HG03108 (cell line): Measurements from ENCODE around the gene RBX1.
"Not testable (repeated sequence)": the region's sequence is repeated elsewhere in the genome, so short reads cannot be mapped to it uniquely, and the experiment has no call there.

Experiments
- ATAC-seq: cut with Tn5 transposase; IDR thresholded peaks from one replicate; pipeline ENCODE4 v1.9.1; 2021; ENCODE audit warnings: moderate library complexity; ENCODE audit not compliant: unreplicated experiment

The RBX1 gene

GRCh38 chr22:40967111-40967760 lies 16.1 kb downstream of the RBX1 start:
- ATAC-seq = no peak

GRCh38 chr22:40972587-40972986 lies 21.4 kb downstream of the RBX1 start:
- ATAC-seq = no peak

- ATAC-seq = no peak
Measured at GRCh38 chr22:40973144-40973543, 22.0 kb downstream of the RBX1 start.

- no peak for ATAC-seq
Measured at GRCh38 chr22:40975366-40975765, 24.2 kb downstream of the RBX1 start.

GRCh38 chr22:40976866-40977700 lies 25.9 kb downstream of the RBX1 start:
- no peak for ATAC-seq

- no peak for ATAC-seq
Measured at GRCh38 chr22:40979198-40979597, 28.0 kb downstream of the RBX1 start.

GRCh38 chr22:40979871-40980270 lies 28.7 kb downstream of the RBX1 start:
- ATAC-seq = no peak

- no peak for ATAC-seq
Measured at GRCh38 chr22:40982482-40983385, 31.6 kb downstream of the RBX1 start.

GRCh38 chr22:40991298-40991697 lies 40.1 kb downstream of the RBX1 start:
- ATAC-seq = no peak

- no peak for ATAC-seq
Measured at GRCh38 chr22:40995821-40996220, 44.6 kb downstream of the RBX1 start.

- ATAC-seq = no peak
Measured at GRCh38 chr22:40997520-40997919, 46.3 kb downstream of the RBX1 start.

GRCh38 chr22:41000040-41000565 lies 48.9 kb downstream of the RBX1 start:
- ATAC-seq = no peak

GRCh38 chr22:41000941-41001721 lies 50.0 kb downstream of the RBX1 start:
- ATAC-seq = no peak

GRCh38 chr22:41001722-41002122 lies 50.5 kb downstream of the RBX1 start:
- ATAC-seq = no peak

- not testable (repeated sequence) for ATAC-seq
Measured at GRCh38 chr22:41002386-41002785, 51.2 kb downstream of the RBX1 start.

- no peak for ATAC-seq
Measured at GRCh38 chr22:41003066-41003465, 51.9 kb downstream of the RBX1 start.

- ATAC-seq = no peak
Measured at GRCh38 chr22:41003976-41004375, 52.8 kb downstream of the RBX1 start.

GRCh38 chr22:41009222-41009948 lies 58.2 kb downstream of the RBX1 start:
- ATAC-seq = no peak

- no peak for ATAC-seq
Measured at GRCh38 chr22:41015003-41015402, 63.8 kb downstream of the RBX1 start.
